MM.1S (cell line): ENCODE results near the gene FCHSD2.

Experiments used
- CTCF ChIP-seq: fragments of 300-600 bp; sonication (generic); IDR thresholded peaks from 2 replicates; pipeline ENCODE4 v1.5.1; 2016; ENCODE audit warnings: antibody characterized with exemption, low read length, mixed read lengths
- EZH2 ChIP-seq: fragments of 300-600 bp; sonication (generic); optimal IDR thresholded peaks from 2 replicates; pipeline ENCODE3; 2017; ENCODE audit warnings: low read depth, mild to moderate bottlenecking, antibody characterized with exemption, low read length, mixed read lengths

GRCh38 chr11:73013021-73013420 is 129.1 kb downstream of the FCHSD2 start:
- TF ChIP-seq CTCF (no peak), EZH2 (no peak)
